ENCODE measurements around the gene TNFRSF14.
"Not testable (repeated sequence)": the region's sequence is repeated elsewhere in the genome, so short reads cannot be mapped to it uniquely, and the experiment has no call there.

The TNFRSF14 gene

GRCh38 chr1:2539312-2539907 lies 16.8 kb upstream of the TNFRSF14 start:
- no peak for DNase-seq

GRCh38 chr1:2540816-2541492 lies 15.2 kb upstream of the TNFRSF14 start:
- DNase-seq: no peak

- DNase-seq: no peak
These were observed 14.4 kb upstream of the TNFRSF14 start for GRCh38 chr1:2541619-2542245.

GRCh38 chr1:2542246-2542915 lies 13.8 kb upstream of the TNFRSF14 start:
- DNase-seq: no peak

GRCh38 chr1:2543543-2544092 lies 12.6 kb upstream of the TNFRSF14 start:
- peak; percentile 41 for DNase-seq

- no peak for DNase-seq
These were observed 11.9 kb upstream of the TNFRSF14 start for GRCh38 chr1:2544093-2544874.

GRCh38 chr1:2544875-2545640 lies 11.1 kb upstream of the TNFRSF14 start:
- DNase-seq: no peak

- peak; percentile 88 for DNase-seq
These were observed 10.2 kb upstream of the TNFRSF14 start for GRCh38 chr1:2545754-2546514.

- peak; percentile 84 for DNase-seq
These were observed 9.5 kb upstream of the TNFRSF14 start for GRCh38 chr1:2546515-2547209.

- no peak for DNase-seq
These were observed 8.7 kb upstream of the TNFRSF14 start for GRCh38 chr1:2547210-2548067.

GRCh38 chr1:2548068-2548589 lies 8.0 kb upstream of the TNFRSF14 start:
- peak; percentile 75 for DNase-seq

GRCh38 chr1:2549367-2550029 lies 6.7 kb upstream of the TNFRSF14 start:
- not testable (repeated sequence) for DNase-seq

- not testable (repeated sequence) for DNase-seq
These were observed 5.8 kb upstream of the TNFRSF14 start for GRCh38 chr1:2550309-2550861.

GRCh38 chr1:2551544-2551943 lies 4.6 kb upstream of the TNFRSF14 start:
- DNase-seq: not testable (repeated sequence)

- DNase-seq: no peak
These were observed 4.0 kb upstream of the TNFRSF14 start for GRCh38 chr1:2552189-2552588.

GRCh38 chr1:2553076-2553475 lies 3.1 kb upstream of the TNFRSF14 start:
- not testable (repeated sequence) for DNase-seq

GRCh38 chr1:2553871-2554620 lies 2.1 kb upstream of the TNFRSF14 start:
- no peak for DNase-seq
